B cell (primary cell): ENCODE data around the gene IL31RA.

Source experiments
- EZH2 ChIP-seq: IDR thresholded peaks from 2 replicates; pipeline ENCODE4 v1.6.1; 2012; ENCODE audit warnings: borderline replicate concordance, low read depth, mild to moderate bottlenecking, moderate library complexity, low read length; ENCODE audit not compliant: insufficient read depth, poor library complexity, severe bottlenecking
- TF ChIP-seq, protein P1 (sequence below): fragments of 200-600 bp; IDR thresholded peaks from one replicate; pipeline ENCODE4 v1.8.0; 2022; ENCODE audit warnings: antibody characterized with exemption, mild to moderate bottlenecking

DNA sequence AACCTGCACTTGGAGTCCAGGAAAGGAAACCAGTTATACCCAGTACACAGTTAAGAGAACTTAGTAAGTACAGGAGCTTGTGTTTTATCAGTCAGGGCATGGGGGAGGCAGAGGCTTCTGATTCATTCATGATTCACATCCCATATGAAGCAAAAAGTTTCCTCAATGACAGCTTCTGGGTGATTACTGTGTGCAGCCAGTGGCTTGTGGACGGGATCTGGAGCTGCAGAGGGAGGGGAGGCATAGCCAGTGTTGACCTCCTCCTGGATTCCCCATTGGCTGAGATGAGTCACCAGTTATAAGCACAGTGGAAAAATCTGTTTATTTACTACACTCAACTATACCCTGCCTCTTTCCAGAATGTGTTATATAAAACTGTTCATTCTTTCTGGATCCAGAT lies 17.7 kb downstream of the IL31RA start:
- TF ChIP-seq, protein P1, sequence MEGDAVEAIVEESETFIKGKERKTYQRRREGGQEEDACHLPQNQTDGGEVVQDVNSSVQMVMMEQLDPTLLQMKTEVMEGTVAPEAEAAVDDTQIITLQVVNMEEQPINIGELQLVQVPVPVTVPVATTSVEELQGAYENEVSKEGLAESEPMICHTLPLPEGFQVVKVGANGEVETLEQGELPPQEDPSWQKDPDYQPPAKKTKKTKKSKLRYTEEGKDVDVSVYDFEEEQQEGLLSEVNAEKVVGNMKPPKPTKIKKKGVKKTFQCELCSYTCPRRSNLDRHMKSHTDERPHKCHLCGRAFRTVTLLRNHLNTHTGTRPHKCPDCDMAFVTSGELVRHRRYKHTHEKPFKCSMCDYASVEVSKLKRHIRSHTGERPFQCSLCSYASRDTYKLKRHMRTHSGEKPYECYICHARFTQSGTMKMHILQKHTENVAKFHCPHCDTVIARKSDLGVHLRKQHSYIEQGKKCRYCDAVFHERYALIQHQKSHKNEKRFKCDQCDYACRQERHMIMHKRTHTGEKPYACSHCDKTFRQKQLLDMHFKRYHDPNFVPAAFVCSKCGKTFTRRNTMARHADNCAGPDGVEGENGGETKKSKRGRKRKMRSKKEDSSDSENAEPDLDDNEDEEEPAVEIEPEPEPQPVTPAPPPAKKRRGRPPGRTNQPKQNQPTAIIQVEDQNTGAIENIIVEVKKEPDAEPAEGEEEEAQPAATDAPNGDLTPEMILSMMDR, result no peak
- no peak for TF ChIP-seq EZH2
